Lower leg skin (tissue), 4 donors: Measurements from ENCODE around the gene EFCC1. TPM values are rescaled to one million over a fixed set of nuclear protein-coding genes. Genes with fewer than 3 reads are reported as not detected.

Source experiments
- DNase-seq, 2 donors: peaks; one replicate each; pipeline ENCODE4 v3.0.0-alpha.2; 2019; ENCODE audit warnings: low spot score in 2 of 2
- H3K4me3 ChIP-seq: fragments of 200-600 bp; sonication (generic); 2 replicates; pipeline ENCODE4 v1.5.1; 2017; ENCODE audit warnings: mild to moderate bottlenecking, low read depth; ENCODE audit not compliant: poor library complexity, severe bottlenecking
- POLR2A ChIP-seq, 2 donors: fragments of 450-650 bp; IDR thresholded peaks; one replicate each; pipeline ENCODE4 v1.6.1; 2016 to 2017; ENCODE audit warnings: antibody characterized with exemption in 2 of 2, mild to moderate bottlenecking in 1 of 2, moderate library complexity in 1 of 2
- WGBS, 2 donors: methylation state at CpG; one replicate each; pipeline ENCODE4 v1.1.5; 2018; 5-methylcytosine and 5-hydroxymethylcytosine counted together
- intact Hi-C: fragments of 100-400 bp; cut with DNase I; formaldehyde crosslinking; loops from one replicate; pipeline ENCODE4 v1.15.0; 2023; ENCODE audit warnings: low total_unique reads
- total RNA-seq, 4 donors: library from RNA; depleted of rRNA; stranded (reverse); fragments of >200 nt; gene quantifications; one replicate each; pipeline ENCODE4 v1.1.0, GENCODE V29; 2016
- TF ChIP-seq, protein P1 (sequence below), 3 donors: fragments of 450-650 bp; IDR thresholded peaks; one replicate each; pipeline ENCODE4 v1.5.1; 2016; ENCODE audit warnings: antibody characterized with exemption in 3 of 3, mild to moderate bottlenecking in 3 of 3, moderate library complexity in 2 of 3

Gene EFCC1
- total RNA-seq, 4 donors from 2014 or later, result 0.80 to 3.0 (median 2.2) TPM

DNA sequence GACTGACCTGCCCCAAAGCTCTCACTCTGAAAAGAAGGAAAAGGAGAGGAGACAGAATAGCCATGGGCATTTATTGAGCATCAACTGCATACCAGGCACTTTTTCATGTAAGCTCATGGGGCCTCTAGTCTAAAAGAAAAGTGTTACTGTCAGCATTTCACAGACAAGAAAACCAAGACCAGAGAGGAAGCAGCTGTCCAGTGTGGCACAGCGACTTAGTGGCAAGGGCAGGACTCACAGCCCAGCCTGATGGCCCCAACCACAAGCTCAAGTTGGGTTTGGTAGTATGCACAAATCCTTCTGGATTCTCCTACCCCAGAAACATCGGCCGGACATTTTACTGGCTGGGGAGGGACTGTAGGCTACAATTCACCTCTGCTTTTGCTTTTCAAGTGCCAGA, 5.8 kb downstream of the EFCC1 start:
- TF ChIP-seq POLR2A (IDR thresholded peaks at IDR 0.05), result no peak
- TF ChIP-seq, protein P1, sequence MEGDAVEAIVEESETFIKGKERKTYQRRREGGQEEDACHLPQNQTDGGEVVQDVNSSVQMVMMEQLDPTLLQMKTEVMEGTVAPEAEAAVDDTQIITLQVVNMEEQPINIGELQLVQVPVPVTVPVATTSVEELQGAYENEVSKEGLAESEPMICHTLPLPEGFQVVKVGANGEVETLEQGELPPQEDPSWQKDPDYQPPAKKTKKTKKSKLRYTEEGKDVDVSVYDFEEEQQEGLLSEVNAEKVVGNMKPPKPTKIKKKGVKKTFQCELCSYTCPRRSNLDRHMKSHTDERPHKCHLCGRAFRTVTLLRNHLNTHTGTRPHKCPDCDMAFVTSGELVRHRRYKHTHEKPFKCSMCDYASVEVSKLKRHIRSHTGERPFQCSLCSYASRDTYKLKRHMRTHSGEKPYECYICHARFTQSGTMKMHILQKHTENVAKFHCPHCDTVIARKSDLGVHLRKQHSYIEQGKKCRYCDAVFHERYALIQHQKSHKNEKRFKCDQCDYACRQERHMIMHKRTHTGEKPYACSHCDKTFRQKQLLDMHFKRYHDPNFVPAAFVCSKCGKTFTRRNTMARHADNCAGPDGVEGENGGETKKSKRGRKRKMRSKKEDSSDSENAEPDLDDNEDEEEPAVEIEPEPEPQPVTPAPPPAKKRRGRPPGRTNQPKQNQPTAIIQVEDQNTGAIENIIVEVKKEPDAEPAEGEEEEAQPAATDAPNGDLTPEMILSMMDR (IDR thresholded peaks at IDR 0.05), result no peak
- intact Hi-C loops, result no loop called here
- no peak overlapping the region for H3K4me3 ChIP-seq
- no peak for DNase-seq
- WGBS, 2 donors, result 74 to 77% methylated on average over 3 of the region's 3 CpGs

DNA sequence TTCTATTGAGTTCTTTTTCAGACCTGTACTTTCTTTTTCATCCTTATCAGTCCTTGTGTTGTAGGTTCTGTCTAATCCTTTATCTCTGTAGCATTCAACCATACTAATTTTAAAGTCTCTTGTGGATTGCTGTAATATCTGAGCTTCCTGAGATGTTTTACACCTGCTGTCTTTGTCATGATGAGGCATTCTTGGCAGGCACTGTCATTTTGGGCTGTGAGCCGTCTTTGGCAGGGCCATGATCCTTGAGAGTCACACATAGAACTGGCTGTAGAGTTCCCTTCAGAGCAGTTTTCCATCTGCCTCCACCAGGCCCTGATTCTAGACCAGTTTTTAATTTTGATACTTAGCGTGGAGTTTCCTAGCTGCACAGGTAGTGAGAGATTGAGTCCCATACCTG, 6.7 kb downstream of the EFCC1 start:
- 71 to 80% methylated on average over 2 of the region's 2 CpGs for WGBS, 2 donors
- no peak for DNase-seq
- no peak for TF ChIP-seq POLR2A (IDR thresholded peaks at IDR 0.05)
- TF ChIP-seq, protein P1 (IDR thresholded peaks at IDR 0.05), result no peak
- intact Hi-C loops, result no loop called here
- no peak overlapping the region for H3K4me3 ChIP-seq

DNA sequence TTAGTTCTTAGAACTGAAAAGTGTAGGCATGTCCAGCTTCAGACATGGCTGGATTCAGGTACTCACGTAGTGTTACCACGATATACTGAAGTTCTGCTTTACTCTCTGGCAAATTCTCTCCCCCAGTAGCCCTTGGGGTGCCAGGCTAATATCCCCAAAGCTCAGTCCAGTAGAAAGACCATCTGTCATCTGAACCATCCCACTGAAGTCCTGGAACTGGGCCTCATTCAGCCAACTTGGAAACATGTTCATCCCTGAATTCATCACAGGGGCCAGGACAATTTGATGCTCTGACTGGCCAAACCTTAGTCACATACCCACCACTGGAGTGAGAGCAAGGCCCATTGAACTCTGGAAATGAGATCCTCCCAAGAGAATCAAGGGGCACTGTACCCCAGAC, 8.2 kb downstream of the EFCC1 start:
- WGBS, 2 donors, result 94 to 98% methylated on average over 2 of the region's 2 CpGs
- DNase-seq, result no peak
- intact Hi-C loops, result no loop called here
- H3K4me3 ChIP-seq, result no peak overlapping the region
- TF ChIP-seq, protein P1 (IDR thresholded peaks at IDR 0.05), result no peak
- no peak for TF ChIP-seq POLR2A (IDR thresholded peaks at IDR 0.05)

DNA sequence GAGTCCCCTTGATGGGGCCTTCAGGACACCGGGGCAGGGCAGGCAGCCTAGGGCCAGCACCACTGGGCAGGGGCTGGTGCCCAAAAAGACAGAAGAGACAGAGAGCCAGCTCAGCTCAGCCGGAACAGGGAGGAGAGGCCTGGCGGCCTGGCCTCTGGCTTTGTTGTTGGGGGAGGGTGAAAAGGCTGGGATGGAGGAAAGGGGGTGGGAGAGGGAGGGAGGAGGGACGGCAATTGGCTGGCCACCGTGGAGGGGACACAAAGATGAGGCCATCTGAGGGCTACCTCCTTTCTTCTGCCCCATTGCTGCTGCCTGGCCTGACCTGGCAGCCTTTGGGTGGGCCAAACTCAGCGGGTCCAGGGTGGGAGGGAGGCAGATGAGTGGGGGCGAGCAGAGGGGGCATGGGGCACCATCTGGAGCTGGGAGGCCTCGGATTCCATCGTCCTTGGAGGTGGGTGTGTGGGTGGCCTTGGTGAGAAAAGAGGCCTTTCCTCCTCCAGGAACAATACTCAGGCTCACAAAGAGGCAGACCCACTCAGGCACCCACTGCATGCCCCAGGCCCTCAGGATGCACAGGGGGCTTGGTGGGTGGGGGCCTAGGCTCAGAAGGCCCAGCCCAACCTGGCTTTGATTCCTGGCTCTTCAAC, 9.3 kb downstream of the EFCC1 start:
- DNase-seq, result no peak
- no peak overlapping the region for H3K4me3 ChIP-seq
- TF ChIP-seq, protein P1 (IDR thresholded peaks at IDR 0.05), result no peak
- TF ChIP-seq POLR2A (IDR thresholded peaks at IDR 0.05), result no peak
- WGBS, 2 donors, result 65 to 81% methylated on average over 9 of the region's 9 CpGs
- intact Hi-C loops, result no loop called here

DNA sequence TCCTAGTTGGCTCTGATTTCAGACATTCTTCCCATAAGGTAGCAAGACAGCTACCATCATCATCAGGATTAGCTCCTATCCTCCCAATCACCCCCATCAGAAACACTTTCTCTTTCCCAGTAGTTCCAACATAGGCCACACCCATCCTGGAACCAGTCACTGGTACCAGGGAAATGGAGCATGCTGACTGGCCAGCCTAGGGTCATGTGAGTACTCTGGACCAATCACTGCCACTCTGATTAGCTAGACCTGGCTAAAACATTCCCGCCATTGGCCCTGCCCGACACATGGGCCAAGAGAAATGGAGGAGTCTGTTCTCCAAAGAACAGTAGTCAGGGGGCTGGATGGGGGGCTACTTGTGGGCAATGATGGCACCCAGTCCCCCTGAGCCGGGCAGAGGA, 12.4 kb downstream of the EFCC1 start:
- TF ChIP-seq, protein P1 (IDR thresholded peaks at IDR 0.05), result no peak
- intact Hi-C loops, result no loop called here
- H3K4me3 ChIP-seq, result no peak overlapping the region
- WGBS, 2 donors, result 98 to 100% methylated on average over 3 of the region's 3 CpGs
- no peak for DNase-seq

DNA sequence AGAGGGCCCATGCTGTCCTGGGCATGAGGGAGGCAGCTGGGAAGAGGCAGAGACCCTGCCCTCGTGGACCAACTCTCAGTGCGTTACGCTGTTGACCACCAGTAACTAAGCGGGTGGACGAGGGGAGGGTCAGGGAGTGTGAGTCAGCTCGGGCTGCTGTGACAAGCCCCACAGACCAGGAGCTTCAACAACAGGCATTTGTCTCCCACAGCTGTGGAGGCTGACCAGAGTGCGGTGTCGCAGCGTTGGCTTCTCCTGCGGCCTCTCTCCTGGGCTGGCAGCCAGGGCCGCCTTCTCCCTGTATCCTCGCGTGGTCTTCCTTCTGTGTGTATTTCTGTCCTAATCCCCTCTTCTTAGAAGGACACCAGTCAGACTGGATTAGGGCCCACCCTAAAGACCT, 13.0 kb downstream of the EFCC1 start:
- intact Hi-C loops, result no loop called here
- 86 to 87% methylated on average over 13 of the region's 13 CpGs for WGBS, 2 donors
- TF ChIP-seq, protein P1 (IDR thresholded peaks at IDR 0.05), result no peak
- no peak for TF ChIP-seq POLR2A (IDR thresholded peaks at IDR 0.05)

More for the DNA sequence above, 13.0 kb downstream of the EFCC1 start:
- DNase-seq, result no peak
- no peak overlapping the region for H3K4me3 ChIP-seq
